ENCODE results near the gene STAG3.
A peak's percentile ranks its signal among the peaks of the same experiment; 100 is the strongest.

The STAG3 gene

DNA sequence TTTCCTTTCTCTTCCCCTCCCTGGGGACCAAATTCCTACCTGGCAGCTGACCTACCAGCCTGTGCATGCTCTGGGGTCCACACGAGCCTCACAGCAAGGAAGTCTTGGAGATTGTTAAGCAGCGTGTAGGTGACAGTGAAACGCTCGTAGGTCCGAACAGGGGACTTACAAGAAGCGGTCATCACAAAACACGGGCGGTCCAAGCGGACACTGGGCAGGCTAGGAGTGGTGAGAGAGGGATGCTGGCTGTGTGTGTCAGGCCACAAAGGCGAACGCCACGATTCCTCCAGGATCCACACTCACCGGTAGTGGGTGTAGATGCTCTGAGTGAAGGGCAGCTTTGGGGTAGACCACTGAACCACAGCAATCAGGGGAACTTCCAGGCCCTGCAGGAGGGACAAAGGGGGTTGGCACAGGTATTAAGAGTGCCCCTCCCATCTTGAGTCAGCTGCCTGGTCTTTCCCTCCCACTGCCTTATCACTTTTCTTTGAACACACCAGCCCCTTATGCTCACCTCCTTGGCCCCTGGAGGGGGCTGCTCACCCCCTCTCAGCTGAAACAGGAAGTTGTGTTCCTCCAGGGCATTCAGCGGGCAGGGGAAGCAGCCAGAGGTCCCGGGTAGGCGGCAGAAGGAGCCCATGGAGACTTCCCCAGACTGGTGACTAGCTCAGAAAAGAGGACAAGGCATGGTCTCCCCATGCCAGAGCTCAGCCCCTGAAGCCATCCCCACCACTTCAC lies 21.2 kb upstream of the STAG3 start:
- peaks cover 29% of the 10 kb centered on the region for H3K4me1 ChIP-seq (ENCODE audit: low read length)
- H3K9me3 ChIP-seq (ENCODE audit: insufficient read depth, low read length) = no peaks in the 10 kb centered on the region
- H3K36me3 ChIP-seq (replicated peaks; ENCODE audit: low read depth, low read length) = peaks cover 32% of the 10 kb centered on the region
- peaks cover 14% of the 10 kb centered on the region; the same call in 1 of the 2 replicates for H3K79me2 ChIP-seq (ENCODE audit: low read length)
- no peak overlapping the region for H3K9ac ChIP-seq (ENCODE audit: low read length)
- 0 out of 2 replicates have a peak overlapping the region, but pooled peaks have one; percentile 94 for H3K4me2 ChIP-seq (ENCODE audit: low read length)
- H2AFZ ChIP-seq (ENCODE audit: low read depth, low read length) = no peak overlapping the region
- H3K27ac ChIP-seq (ENCODE audit: low read length) = no peak overlapping the region
- H3K4me3 ChIP-seq (ENCODE audit: low read length) = no peak overlapping the region
- no peaks in the 10 kb centered on the region for H3K27me3 ChIP-seq (ENCODE audit: low read depth, low read length)
- TF ChIP-seq, protein P1, sequence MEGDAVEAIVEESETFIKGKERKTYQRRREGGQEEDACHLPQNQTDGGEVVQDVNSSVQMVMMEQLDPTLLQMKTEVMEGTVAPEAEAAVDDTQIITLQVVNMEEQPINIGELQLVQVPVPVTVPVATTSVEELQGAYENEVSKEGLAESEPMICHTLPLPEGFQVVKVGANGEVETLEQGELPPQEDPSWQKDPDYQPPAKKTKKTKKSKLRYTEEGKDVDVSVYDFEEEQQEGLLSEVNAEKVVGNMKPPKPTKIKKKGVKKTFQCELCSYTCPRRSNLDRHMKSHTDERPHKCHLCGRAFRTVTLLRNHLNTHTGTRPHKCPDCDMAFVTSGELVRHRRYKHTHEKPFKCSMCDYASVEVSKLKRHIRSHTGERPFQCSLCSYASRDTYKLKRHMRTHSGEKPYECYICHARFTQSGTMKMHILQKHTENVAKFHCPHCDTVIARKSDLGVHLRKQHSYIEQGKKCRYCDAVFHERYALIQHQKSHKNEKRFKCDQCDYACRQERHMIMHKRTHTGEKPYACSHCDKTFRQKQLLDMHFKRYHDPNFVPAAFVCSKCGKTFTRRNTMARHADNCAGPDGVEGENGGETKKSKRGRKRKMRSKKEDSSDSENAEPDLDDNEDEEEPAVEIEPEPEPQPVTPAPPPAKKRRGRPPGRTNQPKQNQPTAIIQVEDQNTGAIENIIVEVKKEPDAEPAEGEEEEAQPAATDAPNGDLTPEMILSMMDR (IDR thresholded peaks at IDR 0.05; ENCODE audit: low read depth, low read length) = no peak
- TF ChIP-seq EZH2phosphoT487 (IDR thresholded peaks at IDR 0.05; ENCODE audit: low read depth) = no peak
- peaks cover 2% of the 10 kb centered on the region; the same call in 1 of the 2 replicates for H4K20me1 ChIP-seq (ENCODE audit: insufficient read depth, low read length)

- H3K4me2 ChIP-seq (ENCODE audit: low read length) = peak overlapping the region; percentile 94; the same call in 1 of the 2 replicates
- H3K4me3 ChIP-seq (ENCODE audit: low read length) = no peak overlapping the region
- peaks cover 29% of the 10 kb centered on the region for H3K36me3 ChIP-seq (replicated peaks; ENCODE audit: low read depth, low read length)
- TF ChIP-seq, protein P1 (IDR thresholded peaks at IDR 0.05; ENCODE audit: low read depth, low read length) = no peak
- no peak for TF ChIP-seq EZH2phosphoT487 (IDR thresholded peaks at IDR 0.05; ENCODE audit: low read depth)
- H3K9ac ChIP-seq (ENCODE audit: low read length) = no peak overlapping the region
- H3K79me2 ChIP-seq (ENCODE audit: low read length) = peaks cover 11% of the 10 kb centered on the region; the same call in 1 of the 2 replicates
- H4K20me1 ChIP-seq (ENCODE audit: insufficient read depth, low read length) = peaks cover 2% of the 10 kb centered on the region; the same call in 1 of the 2 replicates
- no peaks in the 10 kb centered on the region for H3K9me3 ChIP-seq (ENCODE audit: insufficient read depth, low read length)
- no peaks in the 10 kb centered on the region for H3K27me3 ChIP-seq (ENCODE audit: low read depth, low read length)
- no peak overlapping the region for H2AFZ ChIP-seq (ENCODE audit: low read depth, low read length)
- H3K4me1 ChIP-seq (ENCODE audit: low read length) = peaks cover 25% of the 10 kb centered on the region
- H3K27ac ChIP-seq (ENCODE audit: low read length) = no peak overlapping the region
Observed at GRCh38 chr7:100157069-100157333, 20.7 kb upstream of the STAG3 start.

DNA sequence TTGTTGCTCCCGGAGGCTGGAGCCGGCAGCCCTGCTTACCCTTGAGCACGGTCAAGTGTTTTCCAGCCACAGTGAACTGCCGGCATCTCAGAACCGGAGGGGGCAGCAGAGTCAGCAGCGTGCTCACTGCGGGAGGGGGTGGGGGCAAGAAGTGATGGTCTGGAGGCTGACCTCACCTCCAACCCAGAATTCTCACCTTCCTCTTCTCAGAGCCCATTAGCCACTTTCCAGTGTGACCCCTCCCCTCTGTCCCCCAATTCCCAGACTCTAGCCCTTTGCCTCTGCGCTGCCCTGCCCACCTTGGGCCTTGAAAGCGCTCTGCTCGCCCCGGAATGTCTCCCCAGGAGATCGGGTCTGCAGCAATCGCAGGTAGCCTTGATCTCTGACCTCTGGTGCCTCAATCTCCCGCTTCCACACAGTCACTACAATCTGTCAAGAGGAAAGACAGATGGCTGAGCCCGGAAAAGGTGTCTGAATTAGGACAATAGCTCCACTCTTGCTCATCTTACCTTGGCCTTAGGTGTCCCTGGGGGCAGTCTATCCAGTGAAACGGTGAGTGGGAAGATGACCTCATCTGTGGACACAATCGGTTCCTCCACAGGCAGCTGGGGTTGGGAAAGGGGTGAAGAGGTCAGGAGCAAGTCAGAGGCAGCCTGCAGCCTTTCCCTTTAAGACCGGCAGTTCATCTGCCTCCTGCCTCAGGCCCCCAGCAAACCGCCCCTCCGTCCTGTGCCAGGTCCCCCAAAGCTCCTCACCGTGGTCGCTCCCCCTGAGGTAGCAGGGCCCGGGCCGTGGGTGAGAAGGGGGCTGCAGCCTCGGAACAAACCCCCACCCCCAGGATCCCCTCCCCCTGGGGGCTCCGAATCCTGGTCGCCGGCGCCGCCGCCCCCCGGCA lies 20.1 kb upstream of the STAG3 start:
- H3K36me3 ChIP-seq (replicated peaks; ENCODE audit: low read depth, low read length) = peaks cover 26% of the 10 kb centered on the region
- no peak overlapping the region for H3K27ac ChIP-seq (ENCODE audit: low read length)
- H4K20me1 ChIP-seq (ENCODE audit: insufficient read depth, low read length) = peaks cover under 1% of the 10 kb centered on the region; the same call in 1 of the 2 replicates
- peak overlapping the region; percentile 71 for H3K9ac ChIP-seq (ENCODE audit: low read length)
- H3K4me1 ChIP-seq (ENCODE audit: low read length) = peaks cover 19% of the 10 kb centered on the region
- no peaks in the 10 kb centered on the region for H3K27me3 ChIP-seq (ENCODE audit: low read depth, low read length)
- TF ChIP-seq, protein P1 (IDR thresholded peaks at IDR 0.05; ENCODE audit: low read depth, low read length) = no peak
- no peak for TF ChIP-seq EZH2phosphoT487 (IDR thresholded peaks at IDR 0.05; ENCODE audit: low read depth)
- peak overlapping the region; percentile 88 for H3K4me3 ChIP-seq (ENCODE audit: low read length)
- H3K79me2 ChIP-seq (ENCODE audit: low read length) = peaks cover 9% of the 10 kb centered on the region; the same call in 1 of the 2 replicates
- peak overlapping the region; percentile 94 for H3K4me2 ChIP-seq (ENCODE audit: low read length)
- no peaks in the 10 kb centered on the region for H3K9me3 ChIP-seq (ENCODE audit: insufficient read depth, low read length)
- no peak overlapping the region for H2AFZ ChIP-seq (ENCODE audit: low read depth, low read length)

Data from OCI-LY3 (cell line).